NB4 (cell line): ENCODE measurements around the gene TRPV6.

Experiments used
- CTCF ChIP-seq: IDR thresholded peaks from one replicate; pipeline ENCODE4 v1.5.1; 2012; ENCODE audit warnings: low read depth, low read length
- MYC ChIP-seq: IDR thresholded peaks from 2 replicates; pipeline ENCODE4 v1.6.1; 2011; ENCODE audit warnings: low read depth, low read length
- POLR2A ChIP-seq: IDR thresholded peaks from 2 replicates; pipeline ENCODE4 v1.6.1; 2011; ENCODE audit warnings: mild to moderate bottlenecking; ENCODE audit not compliant: insufficient read length; ENCODE audit errors: extremely low read depth

- TF ChIP-seq CTCF: no peak
- TF ChIP-seq POLR2A: no peak
- no peak for TF ChIP-seq MYC
Observed at GRCh38 chr7:142886866-142887265, 1.3 kb upstream of the TRPV6 start.
